HepG2 (cell line): ENCODE measurements around the gene PSEN2. TPM values are rescaled to one million over a fixed set of nuclear protein-coding genes. Genes with fewer than 3 reads are reported as not detected.
A peak's percentile ranks its signal among the peaks of the same experiment; 100 is the strongest.

ENCODE experiments used
- ATM ChIP-seq: fragments of 450-650 bp; IDR thresholded peaks from 2 replicates; pipeline ENCODE4 v1.7.1; 2017; ENCODE audit warnings: mild to moderate bottlenecking, borderline replicate concordance
- DRAP1 ChIP-seq: IDR thresholded peaks from 2 replicates; pipeline ENCODE4 v1.6.1; 2016; ENCODE audit warnings: missing genetic modification reagents, missing compliant biosample characterization
- ELF3 ChIP-seq: IDR thresholded peaks from 2 replicates; pipeline ENCODE4 v1.6.1; 2016; ENCODE audit warnings: missing genetic modification reagents, missing compliant biosample characterization
- FOXA1 ChIP-seq, 2 experiments: fragments of 450-650 bp in 1 of 2; sonication (generic) in 1 of 2; formaldehyde crosslinking in 1 of 2; IDR thresholded peaks; 2 replicates each; pipeline versions ENCODE4 v1.4.0 to v1.6.1; 2016 to 2020; ENCODE audit warnings: missing genetic modification reagents in 1 of 2
- FOXK2 ChIP-seq: fragments of 450-650 bp; IDR thresholded peaks from 2 replicates; pipeline ENCODE4 v1.6.1; 2016
- GTF2F1 ChIP-seq: fragments of 150-350 bp; IDR thresholded peaks from 2 replicates; pipeline ENCODE4 v1.6.1; 2014; ENCODE audit warnings: low read length
- KAT7 ChIP-seq: IDR thresholded peaks from 2 replicates; pipeline ENCODE4 v1.6.1; 2018; ENCODE audit warnings: borderline replicate concordance, missing compliant biosample characterization
- MBD4 ChIP-seq: IDR thresholded peaks from 2 replicates; pipeline ENCODE4 v1.6.1; 2012; ENCODE audit warnings: low read length, inconsistent platforms, borderline replicate concordance
- MTF1 ChIP-seq: sonication (generic); formaldehyde crosslinking; IDR thresholded peaks from 2 replicates; pipeline ENCODE4 v1.5.0; 2020; ENCODE audit warnings: missing genetic modification reagents
- REPIN1 ChIP-seq: sonication (generic); formaldehyde crosslinking; IDR thresholded peaks from 2 replicates; pipeline ENCODE4 v1.8.0; 2022; ENCODE audit warnings: missing genetic modification reagents, low read depth, mild to moderate bottlenecking, borderline replicate concordance
- REST ChIP-seq, 2 experiments: IDR thresholded peaks; 2 replicates each; pipeline ENCODE4 v1.6.1; 2011 to 2012; ENCODE audit warnings: low read length in 2 of 2, borderline replicate concordance in 1 of 2, low read depth in 1 of 2, mild to moderate bottlenecking in 1 of 2, moderate library complexity in 1 of 2
- RNF2 ChIP-seq: fragments of 450-650 bp; conservative IDR thresholded peaks from 2 replicates; pipeline ENCODE4 v1.6.1; 2016; ENCODE audit warnings: low read depth
- TEF ChIP-seq: sonication (generic); formaldehyde crosslinking; IDR thresholded peaks from 2 replicates; pipeline ENCODE4 v1.5.0; 2020; ENCODE audit warnings: missing genetic modification reagents
- TGIF2 ChIP-seq: IDR thresholded peaks from 2 replicates; pipeline ENCODE4 v1.6.1; 2016; ENCODE audit warnings: control low read depth, missing compliant biosample characterization
- ZFP36L2 ChIP-seq: sonication (generic); formaldehyde crosslinking; IDR thresholded peaks from 2 replicates; pipeline ENCODE4 v1.4.0; 2020; ENCODE audit warnings: missing genetic modification reagents
- ZNF329 ChIP-seq: sonication (generic); formaldehyde crosslinking; IDR thresholded peaks from 2 replicates; pipeline ENCODE4 v1.9.0; 2021; ENCODE audit warnings: low read depth, mild to moderate bottlenecking, missing genetic modification reagents
- ZNF451 ChIP-seq: sonication (generic); formaldehyde crosslinking; IDR thresholded peaks from 2 replicates; pipeline ENCODE4 v1.5.0; 2020; ENCODE audit warnings: mild to moderate bottlenecking, missing genetic modification reagents
- ZNF496 ChIP-seq: sonication (generic); formaldehyde crosslinking; IDR thresholded peaks from 2 replicates; pipeline ENCODE4 v1.8.1; 2023; ENCODE audit warnings: mild to moderate bottlenecking, moderate library complexity, missing genetic modification reagents; ENCODE audit not compliant: insufficient replicate concordance
- ZNF564 ChIP-seq: sonication (generic); formaldehyde crosslinking; IDR thresholded peaks from 2 replicates; pipeline ENCODE4 v1.8.1; 2023; ENCODE audit warnings: mild to moderate bottlenecking, missing genetic modification reagents
- ZNF576 ChIP-seq: sonication (generic); formaldehyde crosslinking; IDR thresholded peaks from 2 replicates; pipeline ENCODE4 v1.4.0; 2020; ENCODE audit warnings: mild to moderate bottlenecking, missing genetic modification reagents
- ZNF766 ChIP-seq: sonication (generic); formaldehyde crosslinking; IDR thresholded peaks from 2 replicates; pipeline ENCODE4 v1.5.0; 2020; ENCODE audit warnings: missing genetic modification reagents, borderline replicate concordance
- polyA plus RNA-seq, 8 experiments: library from polyadenylated mRNA; depleted of rRNA in 3 of 8; stranded (reverse) in 7 of 8; unstranded in 1 of 8; fragments of >200 nt; fragmentation: Illumina TruSeq in 4 of 8; extraction: Trizol in 4 of 8; gene quantifications; 2 replicates each; pipeline versions ENCODE4 v1.2.1 to v1.2.3, GENCODE V29; 2011 to 2016; ENCODE audit warnings: low read depth in 4 of 8, missing spikeins in 1 of 8, mixed read lengths in 1 of 8; ENCODE audit not compliant: insufficient read depth in 1 of 8
- total RNA-seq, 5 experiments: library from RNA; depleted of rRNA; stranded (reverse); fragments of >200 nt; fragmentation: Illumina TruSeq; extraction: Trizol; gene quantifications; 2 replicates each; pipeline ENCODE4 v1.2.3, GENCODE V29; 2016; ENCODE audit warnings: low read depth in 1 of 5
- TF ChIP-seq, protein P1 (sequence below): sonication (generic); formaldehyde crosslinking; IDR thresholded peaks from 2 replicates; pipeline ENCODE4 v1.4.0; 2020; ENCODE audit warnings: missing genetic modification reagents, low read depth, mild to moderate bottlenecking, borderline replicate concordance
- TF ChIP-seq, protein P2 (sequence below): sonication (generic); formaldehyde crosslinking; IDR thresholded peaks from 2 replicates; pipeline ENCODE4 v1.5.1; 2020; ENCODE audit warnings: missing genetic modification reagents, mild to moderate bottlenecking, borderline replicate concordance

The PSEN2 gene
- total and polyA plus RNA-seq, 2 of the 13 experiments (the other 11 are each of a cell fraction or from before 2014, with no cell fraction given), result 5.9 to 13.1 TPM

DNA sequence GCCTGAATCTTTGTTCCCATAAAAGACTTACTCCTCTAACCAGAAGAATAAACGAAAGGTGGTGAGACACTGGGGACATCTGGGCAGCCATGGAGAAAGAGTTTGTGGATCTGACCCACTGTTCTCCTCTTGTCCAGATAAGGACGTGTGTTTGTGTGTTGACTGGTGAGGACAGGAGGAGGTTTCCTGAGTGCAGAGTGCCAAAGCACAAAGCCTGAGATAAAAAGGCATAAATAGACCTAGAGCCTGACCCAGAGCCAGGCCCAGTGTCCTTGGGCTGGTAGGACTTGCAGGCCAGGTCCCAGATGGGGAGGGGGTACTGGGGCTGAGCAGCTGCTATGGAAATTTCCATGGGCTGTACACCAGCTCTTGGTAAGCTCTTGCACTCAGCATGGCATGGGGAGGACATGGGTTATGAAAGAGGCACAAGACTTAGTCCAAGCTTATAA lies 50.1 kb downstream of the PSEN2 start (continued):
- no peak for TF ChIP-seq TEF
- no peak for TF ChIP-seq ATM
- TF ChIP-seq MTF1 (CRISPR knock-in tag), result no peak
- no peak for TF ChIP-seq FOXA1 (IDR thresholded peaks at IDR 0.05)
- TF ChIP-seq FOXA1 (CRISPR knock-in tag; IDR thresholded peaks at IDR 0.05), result peak; percentile 8; the same call in 1 of the 2 replicates
- no peak for TF ChIP-seq TGIF2 (CRISPR knock-in tag)
- TF ChIP-seq GTF2F1, result no peak
- TF ChIP-seq ZNF451 (CRISPR knock-in tag), result no peak
- TF ChIP-seq ZNF576 (CRISPR knock-in tag), result no peak
- peak; percentile 89; the same call in 1 of the 2 replicates for TF ChIP-seq ZNF766 (CRISPR knock-in tag)
- no peak for TF ChIP-seq MBD4
- no peak for TF ChIP-seq ZNF329 (CRISPR knock-in tag)
- TF ChIP-seq RNF2, result no peak
- TF ChIP-seq, protein P1, sequence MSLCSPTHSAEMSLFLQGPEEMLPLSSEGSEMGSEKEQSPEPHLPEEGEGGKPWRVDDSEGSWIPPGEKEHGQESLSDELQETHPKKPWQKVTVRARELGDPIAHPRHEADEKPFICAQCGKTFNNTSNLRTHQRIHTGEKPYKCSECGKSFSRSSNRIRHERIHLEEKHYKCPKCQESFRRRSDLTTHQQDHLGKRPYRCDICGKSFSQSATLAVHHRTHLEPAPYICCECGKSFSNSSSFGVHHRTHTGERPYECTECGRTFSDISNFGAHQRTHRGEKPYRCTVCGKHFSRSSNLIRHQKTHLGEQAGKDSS, result no peak
- TF ChIP-seq ZNF564 (CRISPR knock-in tag), result no peak
- TF ChIP-seq ZNF496 (CRISPR knock-in tag), result no peak
- no peak for TF ChIP-seq ZFP36L2 (CRISPR knock-in tag)
- TF ChIP-seq KAT7, result peak; percentile 54; the same call in 1 of the 2 replicates
- peak; percentile 67; the same call in 1 of the 2 replicates for TF ChIP-seq ELF3 (CRISPR knock-in tag)
- no peak for TF ChIP-seq REST (IDR thresholded peaks at IDR 0.05; ENCODE audit: borderline replicate concordance in 1 of 2, low read depth in 1 of 2, low read length in 2 of 2)
- peak; percentile 69; the same call in 1 of the 2 replicates for TF ChIP-seq DRAP1 (CRISPR knock-in tag)
- TF ChIP-seq, protein P2, sequence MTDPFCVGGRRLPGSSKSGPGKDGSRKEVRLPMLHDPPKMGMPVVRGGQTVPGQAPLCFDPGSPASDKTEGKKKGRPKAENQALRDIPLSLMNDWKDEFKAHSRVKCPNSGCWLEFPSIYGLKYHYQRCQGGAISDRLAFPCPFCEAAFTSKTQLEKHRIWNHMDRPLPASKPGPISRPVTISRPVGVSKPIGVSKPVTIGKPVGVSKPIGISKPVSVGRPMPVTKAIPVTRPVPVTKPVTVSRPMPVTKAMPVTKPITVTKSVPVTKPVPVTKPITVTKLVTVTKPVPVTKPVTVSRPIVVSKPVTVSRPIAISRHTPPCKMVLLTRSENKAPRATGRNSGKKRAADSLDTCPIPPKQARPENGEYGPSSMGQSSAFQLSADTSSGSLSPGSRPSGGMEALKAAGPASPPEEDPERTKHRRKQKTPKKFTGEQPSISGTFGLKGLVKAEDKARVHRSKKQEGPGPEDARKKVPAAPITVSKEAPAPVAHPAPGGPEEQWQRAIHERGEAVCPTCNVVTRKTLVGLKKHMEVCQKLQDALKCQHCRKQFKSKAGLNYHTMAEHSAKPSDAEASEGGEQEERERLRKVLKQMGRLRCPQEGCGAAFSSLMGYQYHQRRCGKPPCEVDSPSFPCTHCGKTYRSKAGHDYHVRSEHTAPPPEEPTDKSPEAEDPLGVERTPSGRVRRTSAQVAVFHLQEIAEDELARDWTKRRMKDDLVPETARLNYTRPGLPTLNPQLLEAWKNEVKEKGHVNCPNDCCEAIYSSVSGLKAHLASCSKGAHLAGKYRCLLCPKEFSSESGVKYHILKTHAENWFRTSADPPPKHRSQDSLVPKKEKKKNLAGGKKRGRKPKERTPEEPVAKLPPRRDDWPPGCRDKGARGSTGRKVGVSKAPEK (CRISPR knock-in tag), result no peak
- no peak for TF ChIP-seq REPIN1 (CRISPR knock-in tag)
- TF ChIP-seq FOXK2, result no peak
